Stomach smooth muscle (tissue), 2 donors: ENCODE measurements around the gene ZNF81.
"Not testable (repeated sequence)": the region's sequence is repeated elsewhere in the genome, so short reads cannot be mapped to it uniquely, and the experiment has no call there.

Source experiments
- H3K27ac ChIP-seq: one replicate; pipeline ENCODE4 v1.7.0; 2013; ENCODE audit warnings: mild to moderate bottlenecking, low read length, inconsistent platforms
- H3K27me3 ChIP-seq, 2 donors: one replicate each; pipeline ENCODE4 v1.7.0; 2013; ENCODE audit warnings: low read length in 2 of 2; ENCODE audit not compliant: insufficient read depth in 2 of 2, control insufficient read depth in 1 of 2
- H3K36me3 ChIP-seq, 2 donors: one replicate each; pipeline ENCODE4 v1.7.0; 2013; ENCODE audit warnings: low read length in 2 of 2; ENCODE audit not compliant: control insufficient read depth in 2 of 2, insufficient read depth in 2 of 2
- H3K4me1 ChIP-seq: one replicate; pipeline ENCODE4 v1.7.0; 2013; ENCODE audit warnings: low read length; ENCODE audit not compliant: control insufficient read depth, insufficient read depth
- H3K4me3 ChIP-seq, 2 donors: one replicate each; pipeline ENCODE4 v1.7.0; 2013; ENCODE audit warnings: low read length in 2 of 2
- H3K9ac ChIP-seq, 2 donors: one replicate each; pipeline ENCODE4 v1.7.0; 2013; ENCODE audit warnings: low read length in 2 of 2, mild to moderate bottlenecking in 1 of 2
- H3K9me3 ChIP-seq, 2 donors: one replicate each; pipeline ENCODE4 v1.7.0; 2013; ENCODE audit warnings: low read length in 2 of 2; ENCODE audit not compliant: control insufficient read depth in 2 of 2
- donor health status: healthy.
- donor health status: Pancreatic carcinoma.

ZNF81 gene

DNA sequence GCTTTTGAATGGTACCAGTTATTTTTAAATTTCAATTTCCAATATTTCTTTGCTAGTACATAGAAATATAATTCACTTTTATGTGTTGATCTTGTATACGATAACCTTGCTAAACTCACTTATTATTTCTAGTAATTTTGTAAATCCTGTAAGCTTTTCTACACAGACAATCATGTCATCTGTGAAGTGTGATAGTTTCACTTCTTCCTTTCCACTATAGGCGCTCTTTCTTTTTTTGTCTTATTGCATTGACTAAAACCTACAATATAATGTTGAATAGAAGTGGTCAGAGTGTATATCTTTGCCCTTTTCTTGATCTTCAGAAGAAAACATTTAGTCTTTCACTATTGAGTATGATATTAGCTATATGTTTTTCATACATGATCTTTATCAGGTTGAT is 90.5 kb downstream of the ZNF81 start:
- Histone ChIP-seq H3K27me3 (no peaks in the 10 kb centered on the region), H3K4me3 (no peak overlapping the region), H3K4me1 (no peaks in the 10 kb centered on the region), H3K9ac (no peak overlapping the region), H3K36me3 (no peaks in the 10 kb centered on the region), H3K9me3 (no peaks in the 10 kb centered on the region), H3K27ac (no peak overlapping the region)

GRCh38 chrX:47931970-47932369 is 95.3 kb downstream of the ZNF81 start:
- not testable (repeated sequence) for H3K4me1 ChIP-seq, H3K27ac ChIP-seq, H3K9me3 ChIP-seq, H3K27me3 ChIP-seq, H3K36me3 ChIP-seq, H3K4me3 ChIP-seq, H3K9ac ChIP-seq

DNA sequence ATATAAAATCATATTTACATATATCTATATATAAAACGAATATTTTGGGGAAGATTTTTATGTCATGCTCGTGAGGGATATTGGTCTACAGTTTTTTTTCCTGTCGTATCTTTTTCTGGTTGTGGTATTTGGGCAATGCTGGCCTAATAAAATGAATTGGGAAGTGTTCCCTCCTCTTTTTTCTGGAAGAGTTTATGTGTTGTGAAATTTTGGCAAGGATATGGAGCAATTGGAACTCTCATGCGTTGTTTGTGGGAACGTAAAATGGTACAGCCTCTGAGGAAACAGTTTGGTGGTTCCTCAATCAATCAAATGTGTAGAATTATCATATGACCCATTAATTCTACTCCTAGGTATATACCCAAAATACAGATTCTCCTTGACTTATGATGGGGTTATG is 97.2 kb downstream of the ZNF81 start:
- no peaks in the 10 kb centered on the region for H3K9me3 ChIP-seq
- no peak overlapping the region for H3K9ac ChIP-seq
- H3K27ac ChIP-seq = no peak overlapping the region
- H3K4me3 ChIP-seq = no peak overlapping the region
- H3K27me3 ChIP-seq = no peaks in the 10 kb centered on the region
- no peaks in the 10 kb centered on the region for H3K4me1 ChIP-seq
- no peaks in the 10 kb centered on the region for H3K36me3 ChIP-seq

GRCh38 chrX:47936224-47936939 is 99.7 kb downstream of the ZNF81 start:
- Histone ChIP-seq H3K9me3 (no peaks in the 10 kb centered on the region), H3K27me3 (no peaks in the 10 kb centered on the region), H3K4me1 (no peaks in the 10 kb centered on the region), H3K36me3 (no peaks in the 10 kb centered on the region), H3K4me3 (no peak overlapping the region), H3K9ac (no peak overlapping the region), H3K27ac (no peak overlapping the region)

DNA sequence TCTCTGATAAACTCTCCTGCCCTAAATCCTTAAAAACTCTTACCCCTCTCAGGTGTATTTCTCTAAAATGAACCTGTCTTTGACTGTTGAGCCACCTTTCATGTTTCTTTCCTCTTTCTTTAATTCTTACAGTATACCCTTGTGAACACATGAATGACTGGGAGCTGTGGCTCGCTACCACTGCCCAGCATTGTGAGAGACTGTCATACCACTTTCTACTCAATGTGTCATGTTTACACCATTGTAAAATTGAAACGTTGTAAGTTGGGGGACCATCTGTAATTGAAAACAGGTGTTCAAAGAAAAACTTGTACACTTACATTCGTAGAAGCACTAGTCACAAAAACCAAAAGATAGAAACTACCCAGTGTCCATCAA is 100.2 kb downstream of the ZNF81 start:
- no peaks in the 10 kb centered on the region for H3K4me1 ChIP-seq
- H3K27me3 ChIP-seq = no peaks in the 10 kb centered on the region
- no peaks in the 10 kb centered on the region for H3K36me3 ChIP-seq
- H3K4me3 ChIP-seq = no peak overlapping the region
- H3K27ac ChIP-seq = no peak overlapping the region
- H3K9me3 ChIP-seq = no peaks in the 10 kb centered on the region
- H3K9ac ChIP-seq = no peak overlapping the region

DNA sequence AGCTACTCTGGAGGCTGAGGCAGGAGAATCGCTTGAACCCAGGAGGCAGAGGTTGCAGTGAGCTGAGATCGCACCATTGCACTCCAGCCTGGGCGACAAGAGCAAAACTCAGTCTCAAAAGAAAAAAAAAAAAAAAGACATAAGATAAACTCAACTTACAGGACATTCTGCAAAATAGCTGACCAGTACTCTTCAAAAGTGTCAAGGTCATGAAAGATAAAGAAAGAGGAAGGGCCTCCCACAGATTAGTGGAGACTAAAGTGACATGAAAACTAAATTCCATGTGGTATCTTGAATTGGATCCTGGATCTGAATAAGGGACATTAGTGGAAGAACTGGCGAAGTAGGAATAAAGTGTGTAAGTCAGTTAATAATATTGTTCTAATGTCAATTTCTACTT is 103.7 kb downstream of the ZNF81 start:
- no peak overlapping the region for H3K27ac ChIP-seq
- no peaks in the 10 kb centered on the region for H3K27me3 ChIP-seq
- H3K36me3 ChIP-seq = no peaks in the 10 kb centered on the region
- H3K9me3 ChIP-seq = peaks cover 0 to 5% of the 10 kb centered on the region in 2 donors
- H3K4me3 ChIP-seq = no peak overlapping the region
- H3K9ac ChIP-seq = no peak overlapping the region
- H3K4me1 ChIP-seq = no peaks in the 10 kb centered on the region

DNA sequence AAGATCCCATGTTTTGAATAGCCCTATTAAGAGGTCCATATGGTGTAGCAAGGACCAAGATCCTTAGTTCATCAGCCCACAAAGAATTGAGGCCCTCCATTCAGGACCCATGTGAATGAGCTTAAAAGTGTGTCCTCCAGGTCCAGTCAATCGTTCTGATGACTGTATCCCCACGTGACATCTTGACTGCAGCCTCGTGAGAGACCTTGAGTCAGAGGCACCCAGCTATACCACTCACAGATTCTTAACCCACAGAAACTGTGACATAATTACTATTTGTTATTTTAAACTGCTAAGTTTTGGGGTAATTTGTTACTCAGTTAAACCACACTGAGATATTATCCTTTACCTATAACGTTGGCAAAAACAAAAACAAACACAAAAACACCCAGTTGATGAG is 104.7 kb downstream of the ZNF81 start:
- Histone ChIP-seq H3K9ac (no peak overlapping the region), H3K4me1 (no peaks in the 10 kb centered on the region), H3K4me3 (no peak overlapping the region), H3K27me3 (no peaks in the 10 kb centered on the region), H3K27ac (no peak overlapping the region), H3K9me3 (peaks cover 0 to 5% of the 10 kb centered on the region in 2 donors), H3K36me3 (no peaks in the 10 kb centered on the region)

DNA sequence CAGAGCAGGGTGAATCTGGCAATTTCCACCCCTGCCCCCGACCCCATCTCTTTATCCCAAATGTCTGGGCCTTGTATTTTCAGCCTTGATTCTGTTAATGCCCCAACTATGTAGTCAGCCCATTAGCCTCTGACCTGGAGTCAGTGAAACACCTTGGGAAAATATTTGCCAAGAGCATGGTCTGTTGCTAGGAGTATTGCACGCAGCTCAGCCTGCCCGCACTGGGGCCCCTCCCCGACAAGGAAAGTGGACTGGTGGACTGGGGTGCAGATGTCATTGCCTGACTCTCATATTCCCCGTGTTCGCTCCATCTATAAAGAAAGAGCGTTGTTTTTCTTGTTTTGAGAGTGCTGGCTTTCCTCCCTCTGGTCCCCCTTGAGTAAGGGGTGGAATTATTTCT is 118.6 kb downstream of the ZNF81 start:
- not testable (repeated sequence) for H3K9me3 ChIP-seq, H3K4me1 ChIP-seq, H3K4me3 ChIP-seq, H3K9ac ChIP-seq, H3K27me3 ChIP-seq, H3K27ac ChIP-seq, H3K36me3 ChIP-seq

DNA sequence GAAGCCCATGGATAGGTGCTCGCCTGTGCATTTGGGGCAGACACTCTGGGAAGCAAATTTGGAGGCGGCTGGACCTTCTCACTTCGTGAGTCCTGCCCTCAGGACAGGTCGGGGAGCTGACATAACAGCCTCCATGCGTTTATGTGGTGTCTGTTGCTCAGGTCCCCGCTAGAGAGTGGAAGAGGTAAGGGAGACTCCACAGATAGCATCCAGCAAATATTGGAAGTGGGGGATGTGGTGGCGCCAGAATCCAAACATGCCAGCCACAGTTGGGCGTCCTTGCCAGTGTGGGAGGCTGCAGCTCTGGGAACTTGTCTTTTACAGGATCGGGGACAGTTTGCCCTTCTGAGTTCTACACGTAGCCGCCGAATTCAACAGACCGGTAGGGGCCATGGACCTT is 119.3 kb downstream of the ZNF81 start:
- H3K27ac ChIP-seq = no peak overlapping the region
- no peaks in the 10 kb centered on the region for H3K36me3 ChIP-seq
- H3K27me3 ChIP-seq = peaks cover 0 to 3% of the 10 kb centered on the region in 2 donors
- H3K9me3 ChIP-seq = peaks cover 0 to 2% of the 10 kb centered on the region in 2 donors
- H3K4me3 ChIP-seq = no peak overlapping the region
- no peaks in the 10 kb centered on the region for H3K4me1 ChIP-seq
- no peak overlapping the region for H3K9ac ChIP-seq

GRCh38 chrX:47958206-47958605 is 121.5 kb downstream of the ZNF81 start:
- H3K4me1 ChIP-seq, H3K9me3 ChIP-seq, H3K9ac ChIP-seq, H3K27me3 ChIP-seq, H3K27ac ChIP-seq, H3K36me3 ChIP-seq, H3K4me3 ChIP-seq: not testable (repeated sequence)

DNA sequence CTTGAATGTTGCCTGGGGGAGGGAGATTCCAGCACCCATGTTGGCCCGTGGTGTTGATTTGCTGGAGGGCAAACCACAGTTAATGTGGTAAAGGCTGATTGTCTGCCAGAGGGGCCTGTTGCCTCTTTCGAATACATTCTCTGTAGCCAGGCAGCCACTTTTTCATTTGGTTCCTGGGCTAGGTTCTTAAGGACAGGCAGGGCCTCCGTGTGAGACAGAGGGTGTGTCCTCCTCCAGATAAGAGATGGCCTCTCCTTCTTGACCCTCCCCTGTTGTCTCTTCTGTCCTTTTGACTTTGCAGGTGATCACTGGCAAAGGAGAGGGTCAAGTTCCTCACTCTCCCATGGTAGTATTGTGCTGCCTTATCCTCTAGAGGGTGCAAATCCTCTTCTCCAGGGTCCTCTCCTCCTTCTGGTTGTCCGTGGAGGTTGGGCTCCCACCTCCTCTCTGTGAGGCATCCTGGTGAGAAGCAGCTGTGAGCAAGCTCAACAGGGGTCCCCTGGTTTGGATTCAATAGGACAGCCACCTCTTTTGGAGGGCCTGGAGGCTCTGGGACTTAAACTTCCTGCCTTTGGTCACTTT is 122.2 kb downstream of the ZNF81 start:
- H3K27me3 ChIP-seq = peaks cover 0 to 3% of the 10 kb centered on the region in 2 donors
- H3K27ac ChIP-seq = no peak overlapping the region
- H3K9me3 ChIP-seq = no peaks in the 10 kb centered on the region
- no peaks in the 10 kb centered on the region for H3K36me3 ChIP-seq
- no peak overlapping the region for H3K4me3 ChIP-seq
- H3K9ac ChIP-seq = no peak overlapping the region
- H3K4me1 ChIP-seq = no peaks in the 10 kb centered on the region
